ENCODE data around the gene GLT1D1.

DNA sequence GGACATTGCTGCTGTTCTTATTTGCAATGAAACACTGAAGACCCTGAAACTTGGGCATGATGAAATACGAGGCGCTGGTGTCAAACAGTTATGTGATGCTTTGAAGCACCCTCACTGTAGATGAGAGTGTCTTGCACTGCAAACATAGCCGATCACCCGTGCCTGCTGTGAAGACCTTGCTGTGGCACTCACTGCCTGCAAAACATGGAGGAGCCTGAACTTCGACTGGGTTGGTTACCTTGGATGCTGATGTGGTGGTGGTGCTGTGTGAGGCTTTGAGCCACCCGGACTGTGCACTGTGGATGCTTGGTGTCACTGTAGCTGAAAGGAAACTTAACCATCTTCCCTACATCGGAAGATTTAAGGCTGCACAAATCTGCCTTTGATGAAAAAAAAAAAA, 162.9 kb downstream of the GLT1D1 start:
- TF ChIP-seq POLR2A (IDR thresholded peaks at IDR 0.05) (no peak), POLR2AphosphoS5 (IDR thresholded peaks at IDR 0.05) (no peak)
- TF ChIP-seq, protein P1, sequence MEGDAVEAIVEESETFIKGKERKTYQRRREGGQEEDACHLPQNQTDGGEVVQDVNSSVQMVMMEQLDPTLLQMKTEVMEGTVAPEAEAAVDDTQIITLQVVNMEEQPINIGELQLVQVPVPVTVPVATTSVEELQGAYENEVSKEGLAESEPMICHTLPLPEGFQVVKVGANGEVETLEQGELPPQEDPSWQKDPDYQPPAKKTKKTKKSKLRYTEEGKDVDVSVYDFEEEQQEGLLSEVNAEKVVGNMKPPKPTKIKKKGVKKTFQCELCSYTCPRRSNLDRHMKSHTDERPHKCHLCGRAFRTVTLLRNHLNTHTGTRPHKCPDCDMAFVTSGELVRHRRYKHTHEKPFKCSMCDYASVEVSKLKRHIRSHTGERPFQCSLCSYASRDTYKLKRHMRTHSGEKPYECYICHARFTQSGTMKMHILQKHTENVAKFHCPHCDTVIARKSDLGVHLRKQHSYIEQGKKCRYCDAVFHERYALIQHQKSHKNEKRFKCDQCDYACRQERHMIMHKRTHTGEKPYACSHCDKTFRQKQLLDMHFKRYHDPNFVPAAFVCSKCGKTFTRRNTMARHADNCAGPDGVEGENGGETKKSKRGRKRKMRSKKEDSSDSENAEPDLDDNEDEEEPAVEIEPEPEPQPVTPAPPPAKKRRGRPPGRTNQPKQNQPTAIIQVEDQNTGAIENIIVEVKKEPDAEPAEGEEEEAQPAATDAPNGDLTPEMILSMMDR (IDR thresholded peaks at IDR 0.05), result no peak
